Body of pancreas (tissue), 4 donors: ENCODE results near the gene SBK1. TPM values are rescaled to one million over a fixed set of nuclear protein-coding genes. Genes with fewer than 3 reads are reported as not detected.

Experiments used
- ATAC-seq: fragments of 150-250 bp; one replicate; pipeline ENCODE4 v1.9.1; 2016
- DNase-seq, 4 donors: peaks; one replicate each; pipeline ENCODE4 v3.0.0-alpha.2; 2019
- H3K27ac ChIP-seq, 4 donors: fragments of 200-600 bp; sonication (generic); 1 replicate in 3 of 4; 2 replicates in 1 of 4; pipeline versions ENCODE4 v1.5.1 to v1.6.1; 2016 to 2019; ENCODE audit warnings: mild to moderate bottlenecking in 1 of 4, mixed read lengths in 1 of 4, moderate library complexity in 1 of 4
- H3K27me3 ChIP-seq, 2 donors: fragments of 200-600 bp; sonication (generic); one replicate each; pipeline ENCODE4 v1.6.0; 2016; ENCODE audit warnings: mild to moderate bottlenecking in 1 of 2
- H3K36me3 ChIP-seq, 2 donors: fragments of 200-600 bp; sonication (generic); replicated peaks in 1 of 2; 2 replicates each; pipeline ENCODE4 v1.5.1; 2016; ENCODE audit warnings: low read depth in 2 of 2; ENCODE audit not compliant: insufficient read depth in 1 of 2
- H3K4me1 ChIP-seq: fragments of 200-600 bp; sonication (generic); one replicate; pipeline ENCODE4 v1.6.0; 2016
- H3K4me3 ChIP-seq, 2 donors: fragments of 200-600 bp; sonication (generic); 1 replicate in 1 of 2; 2 replicates in 1 of 2; pipeline ENCODE4 v1.5.1; 2016 to 2019
- H3K9me3 ChIP-seq, 3 donors: fragments of 200-600 bp; sonication (generic); 1 replicate in 2 of 3; 2 replicates in 1 of 3; pipeline ENCODE4 v1.5.1; 2016
- POLR2A ChIP-seq, 3 donors: fragments of 450-650 bp; IDR thresholded peaks; one replicate each; pipeline ENCODE4 v1.6.1; 2016; ENCODE audit warnings: antibody characterized with exemption in 3 of 3, mild to moderate bottlenecking in 2 of 3
- WGBS, 2 donors: methylation state at CpG; one replicate each; pipeline ENCODE4 v1.1.5; 2017; 5-methylcytosine and 5-hydroxymethylcytosine counted together
- intact Hi-C: fragments of 100-400 bp; cut with DNase I; formaldehyde crosslinking; loops from one replicate; pipeline ENCODE4 v1.15.1; 2023
- total RNA-seq, 2 donors: library from RNA; depleted of rRNA; stranded (reverse); fragments of >200 nt; gene quantifications; one replicate each; pipeline ENCODE4 v1.1.0, GENCODE V29; 2016
- TF ChIP-seq, protein P1 (sequence below), 7 experiments: fragments of 450-650 bp in 4 of 7; fragments of 200-600 bp in 3 of 7; sonication (generic) in 3 of 7; IDR thresholded peaks; one replicate each; pipeline ENCODE4 v1.5.1; 2016 to 2019; ENCODE audit warnings: antibody characterized with exemption in 7 of 7

The SBK1 gene
- total RNA-seq, 2 donors from 2014 or later: 1.3 to 2.6 TPM

DNA sequence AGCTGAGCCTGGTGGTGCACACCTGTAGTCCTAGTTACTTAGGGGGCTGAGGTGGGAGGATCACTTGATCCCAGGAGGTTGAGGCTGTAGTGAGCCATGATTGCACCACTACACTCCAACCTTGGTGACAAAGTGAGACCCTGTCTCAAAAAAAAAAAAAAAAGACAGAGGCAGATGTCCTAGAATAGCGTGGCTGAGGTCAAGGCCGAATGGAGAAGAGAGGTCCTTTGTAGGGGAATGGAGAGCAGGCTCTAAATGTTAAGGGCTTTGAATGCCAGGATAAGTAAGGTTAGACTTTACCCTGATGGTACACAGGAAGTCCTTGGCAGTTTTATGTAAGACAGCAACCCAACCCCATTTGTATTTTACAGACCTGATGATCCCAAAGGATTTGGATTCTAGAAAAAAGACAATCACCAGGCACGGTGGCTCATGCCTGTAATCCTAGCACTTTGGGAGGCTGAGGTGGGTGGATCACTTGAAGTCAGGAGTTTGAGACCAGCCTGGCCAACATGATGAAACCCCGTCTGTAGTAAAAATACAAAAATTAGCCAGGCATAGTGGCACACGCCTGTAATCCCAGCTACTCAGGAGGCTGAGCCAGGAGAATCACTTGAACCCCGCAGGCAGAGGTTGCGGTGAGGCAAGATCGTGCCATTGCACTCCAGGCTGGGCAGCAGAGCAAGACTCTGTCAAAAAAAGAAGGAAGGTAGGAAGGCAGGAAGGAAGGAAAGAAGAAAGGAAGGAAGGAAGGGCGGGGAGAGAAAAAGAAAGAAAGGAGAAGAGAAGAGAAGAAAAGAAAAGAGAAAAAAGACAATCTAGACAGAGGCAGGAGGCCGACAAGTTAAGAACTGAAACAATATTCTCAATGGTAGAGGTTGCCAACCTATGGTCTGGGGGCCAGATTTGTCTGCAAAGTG lies 2.1 kb upstream of the SBK1 start:
- DNase-seq: no peak
- no peak for ATAC-seq
- H3K27me3 ChIP-seq: no peaks in the 10 kb centered on the region
- no peaks in the 10 kb centered on the region for H3K9me3 ChIP-seq
- H3K4me3 ChIP-seq: no peak overlapping the region
- no peaks in the 10 kb centered on the region for H3K36me3 ChIP-seq
- H3K27ac ChIP-seq: no peak overlapping the region
- H3K4me1 ChIP-seq: peaks cover 35% of the 10 kb centered on the region
- intact Hi-C loops: no loop called here
- TF ChIP-seq, protein P1, sequence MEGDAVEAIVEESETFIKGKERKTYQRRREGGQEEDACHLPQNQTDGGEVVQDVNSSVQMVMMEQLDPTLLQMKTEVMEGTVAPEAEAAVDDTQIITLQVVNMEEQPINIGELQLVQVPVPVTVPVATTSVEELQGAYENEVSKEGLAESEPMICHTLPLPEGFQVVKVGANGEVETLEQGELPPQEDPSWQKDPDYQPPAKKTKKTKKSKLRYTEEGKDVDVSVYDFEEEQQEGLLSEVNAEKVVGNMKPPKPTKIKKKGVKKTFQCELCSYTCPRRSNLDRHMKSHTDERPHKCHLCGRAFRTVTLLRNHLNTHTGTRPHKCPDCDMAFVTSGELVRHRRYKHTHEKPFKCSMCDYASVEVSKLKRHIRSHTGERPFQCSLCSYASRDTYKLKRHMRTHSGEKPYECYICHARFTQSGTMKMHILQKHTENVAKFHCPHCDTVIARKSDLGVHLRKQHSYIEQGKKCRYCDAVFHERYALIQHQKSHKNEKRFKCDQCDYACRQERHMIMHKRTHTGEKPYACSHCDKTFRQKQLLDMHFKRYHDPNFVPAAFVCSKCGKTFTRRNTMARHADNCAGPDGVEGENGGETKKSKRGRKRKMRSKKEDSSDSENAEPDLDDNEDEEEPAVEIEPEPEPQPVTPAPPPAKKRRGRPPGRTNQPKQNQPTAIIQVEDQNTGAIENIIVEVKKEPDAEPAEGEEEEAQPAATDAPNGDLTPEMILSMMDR (IDR thresholded peaks at IDR 0.05): no peak
- no peak for TF ChIP-seq POLR2A (IDR thresholded peaks at IDR 0.05)
- WGBS, 2 donors: 76 to 81% methylated on average over 10 of the region's 10 CpGs

GRCh38 chr16:28290859-28291254 lies 1.5 kb upstream of the SBK1 start:
- Histone ChIP-seq H3K27me3 (no peaks in the 10 kb centered on the region), H3K9me3 (no peaks in the 10 kb centered on the region), H3K4me3 (no peak overlapping the region), H3K27ac (no peak overlapping the region), H3K36me3 (no peaks in the 10 kb centered on the region), H3K4me1 (peaks cover 35% of the 10 kb centered on the region)
- TF ChIP-seq POLR2A (IDR thresholded peaks at IDR 0.05): no peak
- TF ChIP-seq, protein P1 (IDR thresholded peaks at IDR 0.05): no peak
- intact Hi-C loops: no loop called here
- no peak for ATAC-seq
- DNase-seq: no peak
- WGBS, 2 donors: 70 to 71% methylated on average over 10 to 11 of the region's 11 CpGs

- H3K4me3 ChIP-seq: peak overlapping the region; percentile 12 to 61
- peak overlapping the region in 1 of 4 donors; percentile 46 for H3K27ac ChIP-seq
- WGBS, 2 donors: 0% methylated on average over 3 to 57 of the region's 60 CpGs
- H3K9me3 ChIP-seq: no peaks in the 10 kb centered on the region
- TF ChIP-seq POLR2A (IDR thresholded peaks at IDR 0.05): no peak
- TF ChIP-seq, protein P1 (IDR thresholded peaks at IDR 0.05): no peak
- peak; percentile 48 to 63 (median 55) for DNase-seq
- H3K27me3 ChIP-seq: no peaks in the 10 kb centered on the region
- no peaks in the 10 kb centered on the region for H3K36me3 ChIP-seq
- ATAC-seq: peak; percentile 25
- intact Hi-C loops: no loop called here
- H3K4me1 ChIP-seq: peaks cover 35% of the 10 kb centered on the region
Measured at GRCh38 chr16:28292731-28293600, 641 bp downstream of the SBK1 start.

GRCh38 chr16:28293601-28293960 lies 1.3 kb downstream of the SBK1 start:
- intact Hi-C loops: no loop called here
- H3K4me3 ChIP-seq: peak overlapping the region; percentile 12 to 61
- 38 to 61% methylated on average over 3 to 10 of the region's 10 CpGs for WGBS, 2 donors
- no peaks in the 10 kb centered on the region for H3K36me3 ChIP-seq
- H3K9me3 ChIP-seq: no peaks in the 10 kb centered on the region
- no peak for ATAC-seq
- no peak for TF ChIP-seq POLR2A (IDR thresholded peaks at IDR 0.05)
- TF ChIP-seq, protein P1 (IDR thresholded peaks at IDR 0.05): no peak
- peaks cover 30% of the 10 kb centered on the region for H3K4me1 ChIP-seq
- no peaks in the 10 kb centered on the region for H3K27me3 ChIP-seq
- DNase-seq: no peak
- no peak overlapping the region for H3K27ac ChIP-seq
